ENCODE measurements around the gene EIF2D.

- TF ChIP-seq, protein P1, sequence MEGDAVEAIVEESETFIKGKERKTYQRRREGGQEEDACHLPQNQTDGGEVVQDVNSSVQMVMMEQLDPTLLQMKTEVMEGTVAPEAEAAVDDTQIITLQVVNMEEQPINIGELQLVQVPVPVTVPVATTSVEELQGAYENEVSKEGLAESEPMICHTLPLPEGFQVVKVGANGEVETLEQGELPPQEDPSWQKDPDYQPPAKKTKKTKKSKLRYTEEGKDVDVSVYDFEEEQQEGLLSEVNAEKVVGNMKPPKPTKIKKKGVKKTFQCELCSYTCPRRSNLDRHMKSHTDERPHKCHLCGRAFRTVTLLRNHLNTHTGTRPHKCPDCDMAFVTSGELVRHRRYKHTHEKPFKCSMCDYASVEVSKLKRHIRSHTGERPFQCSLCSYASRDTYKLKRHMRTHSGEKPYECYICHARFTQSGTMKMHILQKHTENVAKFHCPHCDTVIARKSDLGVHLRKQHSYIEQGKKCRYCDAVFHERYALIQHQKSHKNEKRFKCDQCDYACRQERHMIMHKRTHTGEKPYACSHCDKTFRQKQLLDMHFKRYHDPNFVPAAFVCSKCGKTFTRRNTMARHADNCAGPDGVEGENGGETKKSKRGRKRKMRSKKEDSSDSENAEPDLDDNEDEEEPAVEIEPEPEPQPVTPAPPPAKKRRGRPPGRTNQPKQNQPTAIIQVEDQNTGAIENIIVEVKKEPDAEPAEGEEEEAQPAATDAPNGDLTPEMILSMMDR (IDR thresholded peaks at IDR 0.05), result no peak
- no peak for TF ChIP-seq POLR2A (IDR thresholded peaks at IDR 0.05)
These were observed 25.3 kb upstream of the EIF2D start for GRCh38 chr1:206637605-206638004.

Data from body of pancreas (tissue), 4 donors.